SJSA1 (cell line): ENCODE data around the gene KIF26B. TPM values are rescaled to one million over a fixed set of nuclear protein-coding genes. Genes with fewer than 3 reads are reported as not detected.

Experiments
- DNase-seq, 2 experiments: peaks; one replicate each; pipeline ENCODE4 v3.0.0-alpha.2; 2015 to 2020; ENCODE audit warnings: low spot score in 2 of 2, low read depth in 1 of 2
- H3K27ac ChIP-seq: fragments of 250-450 bp; sonication (Bioruptor Pico); 2 replicates; pipeline ENCODE4 v1.5.1; 2020; ENCODE audit warnings: mild to moderate bottlenecking, moderate library complexity
- H3K27me3 ChIP-seq: fragments of 250-450 bp; sonication (Bioruptor Pico); replicated peaks from 2 replicates; pipeline ENCODE4 v1.5.1; 2020; ENCODE audit warnings: mild to moderate bottlenecking, moderate library complexity
- H3K36me3 ChIP-seq: fragments of 250-450 bp; sonication (Bioruptor Pico); 2 replicates; pipeline ENCODE4 v1.5.1; 2020; ENCODE audit warnings: mild to moderate bottlenecking
- H3K4me1 ChIP-seq: fragments of 250-450 bp; sonication (Bioruptor Pico); replicated peaks from 2 replicates; pipeline ENCODE4 v1.6.1; 2021; ENCODE audit warnings: mild to moderate bottlenecking
- H3K4me3 ChIP-seq: fragments of 250-450 bp; sonication (Bioruptor Pico); 2 replicates; pipeline ENCODE4 v1.5.1; 2020; ENCODE audit warnings: mild to moderate bottlenecking
- H3K9me3 ChIP-seq: fragments of 250-450 bp; sonication (Bioruptor Pico); replicated peaks from 2 replicates; pipeline ENCODE4 v1.5.1; 2020; ENCODE audit warnings: mild to moderate bottlenecking
- total RNA-seq: library from RNA; depleted of rRNA; stranded (reverse); fragments of >200 nt; shearing (Covaris generic); gene quantifications from 2 replicates; pipeline ENCODE4 v1.2.3, GENCODE V29; 2014; rRNA removed

Gene KIF26B
- 3.9 and 5.9 TPM in 2 replicates for total RNA-seq

- Histone ChIP-seq H3K4me3 (peak within 1 kb of the TSS; percentile 62), H3K9me3 (no peaks in the 10 kb centered on the region), H3K4me1 (peaks cover 44% of the 10 kb centered on the region), H3K27ac (peak within 1 kb of the TSS; percentile 22; the same call in 1 of the 2 replicates), H3K27me3 (peaks cover 10% of the 10 kb centered on the region), H3K36me3 (peaks cover 14% of the 10 kb centered on the region)
- peak; percentile 69 to 71 for DNase-seq
These were observed at the start of gene KIF26B for GRCh38 chr1:245154429-245155271. Gene KIF26B, plus strand, starts transcription at chr1:245154985. Its CDS starts 440 bp downstream, at chr1:245155425.

GRCh38 chr1:245105042-245105441 lies 49.7 kb upstream of the KIF26B start:
- Histone ChIP-seq H3K36me3 (no peaks in the 10 kb centered on the region), H3K4me1 (no peaks in the 10 kb centered on the region), H3K27ac (no peak overlapping the region), H3K9me3 (no peaks in the 10 kb centered on the region), H3K4me3 (no peak overlapping the region), H3K27me3 (no peaks in the 10 kb centered on the region)
- DNase-seq, result no peak

- no peak for DNase-seq
- Histone ChIP-seq H3K4me3 (no peak overlapping the region), H3K36me3 (no peaks in the 10 kb centered on the region), H3K4me1 (no peaks in the 10 kb centered on the region), H3K9me3 (no peaks in the 10 kb centered on the region), H3K27ac (no peak overlapping the region), H3K27me3 (no peaks in the 10 kb centered on the region)
These were observed 48.9 kb upstream of the KIF26B start for GRCh38 chr1:245105815-245106410.

GRCh38 chr1:245107776-245108114 lies 47.0 kb upstream of the KIF26B start:
- DNase-seq, result no peak
- H3K36me3 ChIP-seq, result no peaks in the 10 kb centered on the region
- H3K9me3 ChIP-seq, result no peaks in the 10 kb centered on the region
- no peak overlapping the region for H3K27ac ChIP-seq
- no peaks in the 10 kb centered on the region for H3K4me1 ChIP-seq
- H3K27me3 ChIP-seq, result no peaks in the 10 kb centered on the region
- no peak overlapping the region for H3K4me3 ChIP-seq

GRCh38 chr1:245108246-245108645 lies 46.5 kb upstream of the KIF26B start:
- H3K4me1 ChIP-seq, result no peaks in the 10 kb centered on the region
- no peaks in the 10 kb centered on the region for H3K27me3 ChIP-seq
- no peak overlapping the region for H3K27ac ChIP-seq
- no peaks in the 10 kb centered on the region for H3K9me3 ChIP-seq
- no peak overlapping the region for H3K4me3 ChIP-seq
- no peak for DNase-seq
- H3K36me3 ChIP-seq, result no peaks in the 10 kb centered on the region

GRCh38 chr1:245108909-245109308 lies 45.9 kb upstream of the KIF26B start:
- DNase-seq, result no peak

GRCh38 chr1:245110406-245110805 lies 44.4 kb upstream of the KIF26B start:
- Histone ChIP-seq H3K4me3 (no peak overlapping the region), H3K4me1 (no peaks in the 10 kb centered on the region), H3K27ac (no peak overlapping the region), H3K27me3 (no peaks in the 10 kb centered on the region), H3K36me3 (no peaks in the 10 kb centered on the region), H3K9me3 (no peaks in the 10 kb centered on the region)
- DNase-seq, result no peak

More at GRCh38 chr1:245108909-245109308, 45.9 kb upstream of the KIF26B start:
- H3K27me3 ChIP-seq, result no peaks in the 10 kb centered on the region
- no peaks in the 10 kb centered on the region for H3K36me3 ChIP-seq
- H3K9me3 ChIP-seq, result no peaks in the 10 kb centered on the region
- no peaks in the 10 kb centered on the region for H3K4me1 ChIP-seq
- no peak overlapping the region for H3K4me3 ChIP-seq
- no peak overlapping the region for H3K27ac ChIP-seq

GRCh38 chr1:245111073-245111472 lies 43.7 kb upstream of the KIF26B start:
- Histone ChIP-seq H3K4me1 (no peaks in the 10 kb centered on the region), H3K36me3 (no peaks in the 10 kb centered on the region), H3K27me3 (no peaks in the 10 kb centered on the region), H3K4me3 (no peak overlapping the region), H3K9me3 (no peaks in the 10 kb centered on the region), H3K27ac (no peak overlapping the region)
- no peak for DNase-seq

- H3K9me3 ChIP-seq, result no peaks in the 10 kb centered on the region
- no peaks in the 10 kb centered on the region for H3K27me3 ChIP-seq
- no peaks in the 10 kb centered on the region for H3K4me1 ChIP-seq
- no peaks in the 10 kb centered on the region for H3K36me3 ChIP-seq
- H3K4me3 ChIP-seq, result no peak overlapping the region
- no peak for DNase-seq
- H3K27ac ChIP-seq, result no peak overlapping the region
These were observed 41.1 kb upstream of the KIF26B start for GRCh38 chr1:245113649-245114048.

- no peak overlapping the region for H3K4me3 ChIP-seq
- DNase-seq, result no peak
- no peaks in the 10 kb centered on the region for H3K27me3 ChIP-seq
- no peaks in the 10 kb centered on the region for H3K9me3 ChIP-seq
- no peaks in the 10 kb centered on the region for H3K4me1 ChIP-seq
- H3K36me3 ChIP-seq, result no peaks in the 10 kb centered on the region
- no peak overlapping the region for H3K27ac ChIP-seq
These were observed 38.7 kb upstream of the KIF26B start for GRCh38 chr1:245116131-245116530.

- Histone ChIP-seq H3K27me3 (no peaks in the 10 kb centered on the region), H3K27ac (no peak overlapping the region), H3K4me1 (no peaks in the 10 kb centered on the region), H3K36me3 (no peaks in the 10 kb centered on the region), H3K4me3 (no peak overlapping the region), H3K9me3 (no peaks in the 10 kb centered on the region)
- no peak for DNase-seq
These were observed 38.0 kb upstream of the KIF26B start for GRCh38 chr1:245116751-245117150.

GRCh38 chr1:245118066-245118465 lies 36.7 kb upstream of the KIF26B start:
- Histone ChIP-seq H3K4me1 (no peaks in the 10 kb centered on the region), H3K36me3 (no peaks in the 10 kb centered on the region), H3K27ac (no peak overlapping the region), H3K4me3 (no peak overlapping the region), H3K9me3 (no peaks in the 10 kb centered on the region), H3K27me3 (no peaks in the 10 kb centered on the region)
- DNase-seq, result no peak

GRCh38 chr1:245118806-245119205 lies 36.0 kb upstream of the KIF26B start:
- no peaks in the 10 kb centered on the region for H3K9me3 ChIP-seq
- H3K27me3 ChIP-seq, result no peaks in the 10 kb centered on the region
- H3K27ac ChIP-seq, result no peak overlapping the region
- H3K4me3 ChIP-seq, result no peak overlapping the region
- H3K4me1 ChIP-seq, result no peaks in the 10 kb centered on the region
- DNase-seq, result no peak
- no peaks in the 10 kb centered on the region for H3K36me3 ChIP-seq

GRCh38 chr1:245121523-245121922 lies 33.3 kb upstream of the KIF26B start:
- no peak overlapping the region for H3K4me3 ChIP-seq
- no peak overlapping the region for H3K27ac ChIP-seq
- H3K4me1 ChIP-seq, result no peaks in the 10 kb centered on the region
- H3K9me3 ChIP-seq, result no peaks in the 10 kb centered on the region
- H3K27me3 ChIP-seq, result no peaks in the 10 kb centered on the region
- no peaks in the 10 kb centered on the region for H3K36me3 ChIP-seq
- no peak for DNase-seq
